AG08396 (cell line): ENCODE results near the gene SNX18.
"Not testable (repeated sequence)": the region's sequence is repeated elsewhere in the genome, so short reads cannot be mapped to it uniquely, and the experiment has no call there.

Experiments used
- DNase-seq: peaks from one replicate; pipeline ENCODE4 v3.0.0; 2012; ENCODE audit warnings: low spot score, mixed read lengths

SNX18 gene, protein sequence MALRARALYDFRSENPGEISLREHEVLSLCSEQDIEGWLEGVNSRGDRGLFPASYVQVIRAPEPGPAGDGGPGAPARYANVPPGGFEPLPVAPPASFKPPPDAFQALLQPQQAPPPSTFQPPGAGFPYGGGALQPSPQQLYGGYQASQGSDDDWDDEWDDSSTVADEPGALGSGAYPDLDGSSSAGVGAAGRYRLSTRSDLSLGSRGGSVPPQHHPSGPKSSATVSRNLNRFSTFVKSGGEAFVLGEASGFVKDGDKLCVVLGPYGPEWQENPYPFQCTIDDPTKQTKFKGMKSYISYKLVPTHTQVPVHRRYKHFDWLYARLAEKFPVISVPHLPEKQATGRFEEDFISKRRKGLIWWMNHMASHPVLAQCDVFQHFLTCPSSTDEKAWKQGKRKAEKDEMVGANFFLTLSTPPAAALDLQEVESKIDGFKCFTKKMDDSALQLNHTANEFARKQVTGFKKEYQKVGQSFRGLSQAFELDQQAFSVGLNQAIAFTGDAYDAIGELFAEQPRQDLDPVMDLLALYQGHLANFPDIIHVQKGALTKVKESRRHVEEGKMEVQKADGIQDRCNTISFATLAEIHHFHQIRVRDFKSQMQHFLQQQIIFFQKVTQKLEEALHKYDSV

DNA sequence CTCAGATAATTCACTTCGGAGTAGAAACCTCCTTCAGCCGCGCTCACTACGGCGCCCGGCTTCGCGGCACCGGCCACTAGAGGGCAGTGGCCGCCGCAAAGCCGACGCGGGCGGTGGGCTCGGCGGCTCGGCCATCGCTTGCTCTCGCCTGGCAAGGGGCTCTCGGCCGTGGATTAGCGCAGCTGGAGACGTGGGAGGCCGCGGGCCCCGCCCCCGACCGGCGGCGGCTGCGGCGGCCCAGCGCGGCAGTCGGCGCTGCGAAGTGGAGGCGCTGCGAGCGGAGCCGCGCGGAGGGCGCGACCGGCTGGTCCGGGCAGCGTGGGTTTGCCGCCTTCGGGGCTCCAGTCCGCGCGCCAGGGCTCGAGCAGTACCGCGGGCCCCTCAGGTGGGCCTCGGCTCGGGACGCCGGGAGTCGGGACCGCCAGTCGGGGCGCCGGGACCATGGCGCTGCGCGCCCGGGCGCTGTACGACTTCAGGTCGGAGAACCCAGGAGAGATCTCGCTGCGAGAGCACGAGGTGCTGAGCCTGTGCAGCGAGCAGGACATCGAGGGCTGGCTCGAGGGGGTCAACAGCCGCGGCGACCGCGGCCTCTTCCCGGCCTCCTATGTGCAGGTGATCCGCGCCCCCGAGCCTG, at the start of gene SNX18:
Gene SNX18, plus strand, starts transcription at position 248 of the 634 bp plus-strand sequence. Its CDS starts 194 bp downstream, at position 442.
- peak; percentile 95 for DNase-seq

DNA sequence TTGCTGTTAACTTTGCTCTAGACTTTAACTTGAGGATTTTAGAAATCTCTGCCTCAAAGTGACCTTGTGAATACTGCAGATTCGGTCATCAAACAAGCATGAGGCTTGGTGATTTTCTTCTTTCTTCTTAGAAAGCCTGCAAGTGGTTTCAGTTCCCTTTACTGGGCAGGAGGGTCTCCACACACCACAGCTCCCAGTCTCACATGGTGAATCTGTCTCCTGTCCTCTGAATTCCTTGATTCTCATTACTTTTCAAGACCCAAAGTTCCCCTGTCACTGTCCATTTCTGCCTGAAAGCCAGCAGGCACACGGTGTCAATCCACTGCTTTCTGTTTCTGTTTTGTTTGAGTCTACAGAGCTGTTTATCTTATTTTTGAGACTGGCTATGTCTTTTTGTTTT, 47.9 kb upstream of the SNX18 start:
- no peak for DNase-seq

DNA sequence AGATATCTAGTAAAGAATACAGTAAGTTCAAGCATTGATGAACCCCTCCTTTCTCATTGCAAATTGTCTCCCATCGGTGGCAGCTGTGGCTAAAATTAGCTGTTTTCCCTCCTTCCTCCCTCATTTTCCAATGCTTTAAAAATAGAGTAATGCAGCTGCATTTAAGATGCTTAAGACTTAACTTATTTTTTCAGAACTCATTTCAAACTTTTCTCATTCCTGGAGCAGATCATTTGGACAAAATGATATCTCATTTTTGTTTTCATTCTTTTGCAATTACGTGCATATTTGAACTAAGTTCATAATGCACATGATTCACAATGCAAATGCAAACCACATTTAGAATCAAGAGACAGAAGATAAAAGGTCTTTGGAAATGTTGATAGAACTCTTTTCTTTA, 47.4 kb upstream of the SNX18 start:
- no peak for DNase-seq

DNA sequence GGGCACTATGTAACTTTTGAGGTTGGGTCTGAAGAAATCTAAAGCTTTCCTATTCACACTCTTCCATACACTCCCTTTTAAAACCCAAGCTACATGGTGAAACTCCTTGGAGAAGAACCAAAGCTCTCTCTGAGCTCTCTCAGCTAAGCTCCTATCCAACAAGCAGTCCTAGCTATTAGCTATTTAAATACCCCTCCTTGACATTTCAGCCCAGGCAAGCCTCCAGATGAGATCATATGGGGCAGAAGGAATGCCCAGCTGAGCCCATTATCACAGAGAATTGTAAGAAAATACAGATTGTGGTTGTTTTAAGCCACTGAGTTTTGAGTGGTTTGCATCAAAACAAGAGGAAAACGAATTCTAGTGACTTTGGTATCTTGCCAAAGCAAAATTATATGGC, 46.9 kb upstream of the SNX18 start:
- DNase-seq: peak; percentile 47

DNA sequence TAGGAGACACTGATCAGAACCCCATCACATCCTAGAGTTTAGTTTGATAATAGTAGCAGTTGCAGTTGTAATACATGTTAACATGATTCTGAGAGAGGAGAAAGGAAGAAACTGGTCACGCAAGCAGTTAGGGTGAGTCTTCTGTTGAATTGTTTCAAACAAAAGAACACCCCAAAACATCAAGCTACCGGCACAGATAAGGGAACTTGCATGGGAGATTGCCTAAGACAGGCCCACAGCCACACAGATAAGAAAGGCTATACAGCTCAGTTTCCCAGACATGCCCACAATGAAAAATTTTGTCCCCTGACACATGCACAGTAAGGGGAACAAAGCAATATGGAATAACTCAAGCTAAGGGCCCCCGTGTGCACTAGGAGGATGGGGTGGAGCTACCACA, 46.2 kb upstream of the SNX18 start:
- no peak for DNase-seq

DNA sequence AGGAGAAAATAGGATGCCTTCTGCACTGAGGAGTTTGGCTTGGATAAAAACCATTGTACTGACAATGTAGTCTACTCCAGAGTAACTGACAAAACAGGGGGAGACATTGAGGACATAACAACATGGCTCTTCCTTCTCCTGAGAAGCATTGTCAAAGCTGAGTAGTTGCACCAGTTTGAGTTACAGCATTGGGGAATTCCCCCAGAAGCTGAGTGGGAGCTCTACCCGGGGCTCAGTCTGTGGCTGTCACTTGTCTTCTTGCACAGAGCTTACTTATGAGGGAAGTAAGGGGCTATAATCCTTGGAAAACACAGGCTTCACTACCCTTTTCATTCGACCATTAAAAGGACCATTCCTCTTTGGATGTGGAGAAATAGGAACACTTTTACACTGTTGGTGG, 40.9 kb upstream of the SNX18 start:
- DNase-seq: no peak

DNA sequence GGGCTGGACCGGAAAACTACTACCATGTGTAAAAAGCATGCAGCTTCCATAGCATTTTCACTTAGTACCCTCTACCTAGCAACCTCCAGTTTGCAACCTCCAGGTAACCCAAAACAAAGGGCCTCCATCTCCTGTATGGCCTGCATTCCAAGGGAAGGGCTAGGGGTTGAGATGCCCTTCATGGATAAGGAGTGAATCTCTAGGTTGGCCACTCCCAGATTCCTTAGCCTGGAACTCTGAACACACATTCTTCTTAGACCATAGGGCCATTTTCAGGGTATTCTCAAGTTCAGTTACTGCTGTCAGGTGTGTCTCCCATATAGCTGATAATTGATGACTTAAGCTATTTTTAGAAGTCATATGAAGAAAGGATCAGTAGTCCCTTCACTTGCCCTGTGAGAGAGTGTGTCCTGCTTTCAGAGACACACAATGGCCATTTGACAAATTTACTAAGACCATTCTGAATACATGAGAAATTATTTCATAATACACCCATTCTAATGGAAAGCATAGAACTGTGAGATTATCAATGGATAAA, 39.5 kb upstream of the SNX18 start:
- DNase-seq: no peak

DNA sequence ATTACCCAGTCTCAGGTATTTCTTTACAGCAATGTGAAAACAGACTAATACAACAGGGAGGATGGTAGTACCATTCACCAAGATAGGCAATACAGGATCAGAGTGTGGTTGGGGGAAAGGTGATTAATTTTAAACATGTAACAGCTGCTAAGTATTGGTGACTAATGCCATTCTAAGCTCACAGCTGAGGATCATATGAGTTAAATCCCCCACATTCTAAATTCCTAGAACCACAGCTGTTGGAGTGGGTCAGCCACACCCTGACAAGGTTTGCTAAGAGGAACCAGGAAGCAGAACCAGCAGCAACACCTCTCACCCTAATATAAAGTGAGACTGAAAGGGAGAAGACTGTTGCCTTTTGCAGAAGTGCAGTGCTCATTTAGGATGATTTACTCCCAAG, 37.3 kb upstream of the SNX18 start:
- no peak for DNase-seq

DNA sequence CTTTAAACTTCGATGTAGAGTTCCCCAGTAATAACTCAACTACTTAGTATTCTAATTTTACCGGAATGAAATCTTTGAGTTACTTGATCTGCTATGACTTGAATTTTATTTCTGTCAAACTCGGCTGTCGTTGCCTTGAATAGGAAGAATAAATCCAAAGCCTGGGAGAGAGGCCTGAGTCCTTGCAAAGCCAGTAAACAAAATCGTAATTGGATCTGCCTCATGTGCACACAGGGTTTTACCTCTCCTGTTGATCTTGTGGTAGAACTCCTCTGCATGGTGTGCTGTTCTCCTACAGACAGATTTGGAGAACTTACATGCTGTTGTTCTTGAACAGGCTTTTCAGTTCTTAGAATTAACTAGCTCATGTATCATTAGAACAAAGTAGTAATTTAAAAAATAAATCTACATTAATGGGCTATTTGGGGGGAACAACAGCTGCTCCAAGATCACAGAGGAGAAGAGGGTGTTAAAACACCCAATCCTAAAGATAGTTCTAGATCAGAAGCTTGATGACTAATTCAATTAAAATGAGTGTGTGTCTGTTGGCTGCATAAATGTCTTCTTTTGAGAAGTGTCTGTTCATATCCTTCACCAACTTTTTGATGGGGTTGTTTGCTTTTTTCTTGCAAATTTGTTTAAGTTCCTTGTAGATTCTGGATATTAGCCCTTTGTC, 33.2 kb upstream of the SNX18 start:
- DNase-seq: no peak

DNA sequence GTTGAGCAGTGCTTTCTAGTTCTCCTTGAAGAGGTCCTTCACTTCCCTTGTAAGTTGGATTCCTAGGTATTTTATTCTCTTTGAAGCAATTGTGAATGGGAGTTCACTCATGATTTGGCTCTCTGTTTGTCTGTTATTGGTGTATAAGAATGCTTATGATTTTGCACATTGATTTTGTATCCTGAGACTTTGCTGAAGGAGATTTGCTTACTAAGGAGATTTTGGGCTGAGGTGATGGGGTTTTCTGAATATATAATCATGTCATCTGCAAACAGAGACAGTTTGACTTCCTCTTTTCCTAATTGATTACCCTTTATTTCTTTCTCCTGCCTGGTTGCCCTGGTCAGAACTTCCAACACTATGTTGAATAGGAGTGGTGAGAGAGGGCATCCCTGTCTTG, 31.9 kb upstream of the SNX18 start:
- DNase-seq: not testable (repeated sequence)

DNA sequence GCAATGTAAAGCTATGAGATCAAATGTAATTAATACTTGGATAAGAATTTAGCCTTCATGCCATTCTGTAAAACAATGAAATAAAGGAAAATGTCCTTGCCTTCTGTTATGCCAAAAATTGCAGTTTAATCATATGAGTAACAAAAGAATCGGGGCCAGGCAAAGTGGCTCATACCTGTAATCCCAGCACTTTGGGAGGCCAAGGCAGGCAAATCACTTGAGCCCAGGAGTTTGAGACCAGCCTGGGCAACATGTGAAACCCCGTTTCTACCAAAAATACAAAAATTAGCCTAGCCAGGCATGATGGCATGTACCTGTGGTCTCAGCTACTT, 27.9 kb upstream of the SNX18 start:
- not testable (repeated sequence) for DNase-seq

DNA sequence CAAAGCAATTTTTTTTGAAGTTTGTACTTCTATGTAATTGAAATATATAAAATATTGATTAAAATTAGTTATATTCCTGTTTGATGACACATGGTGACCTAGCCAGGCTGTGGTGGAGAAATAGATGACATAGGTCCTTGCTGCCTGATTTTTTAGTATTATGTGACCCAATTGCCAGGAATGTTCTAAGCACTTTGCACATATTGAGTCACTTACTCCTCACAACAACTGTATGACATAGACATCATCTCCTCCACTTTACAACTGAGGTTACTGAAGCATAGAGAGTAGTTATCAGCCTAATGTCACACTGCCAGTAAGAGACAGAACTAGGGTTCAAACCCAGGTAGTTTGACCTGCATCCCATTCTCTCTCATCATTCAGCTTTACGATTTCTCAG, 26.2 kb upstream of the SNX18 start:
- no peak for DNase-seq

DNA sequence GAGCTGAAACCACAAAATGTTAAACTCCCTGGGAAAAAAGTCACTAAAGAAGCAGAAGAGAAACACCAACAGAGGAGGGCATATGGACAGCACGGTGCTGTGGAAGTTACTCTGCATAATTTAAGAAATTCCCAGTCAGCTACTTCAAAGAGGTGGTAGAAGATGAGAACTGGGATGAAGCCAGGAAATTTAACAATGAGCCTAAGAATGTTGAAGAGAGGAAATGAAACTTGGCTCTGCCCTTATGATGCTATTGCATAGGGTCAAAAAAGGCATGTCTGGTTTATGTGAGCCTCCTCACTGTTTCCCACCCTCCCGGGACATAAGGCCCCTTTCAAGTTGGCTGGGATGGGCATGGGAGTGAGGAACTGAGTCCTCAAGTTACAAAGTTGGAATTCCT, 25.4 kb upstream of the SNX18 start:
- no peak for DNase-seq

DNA sequence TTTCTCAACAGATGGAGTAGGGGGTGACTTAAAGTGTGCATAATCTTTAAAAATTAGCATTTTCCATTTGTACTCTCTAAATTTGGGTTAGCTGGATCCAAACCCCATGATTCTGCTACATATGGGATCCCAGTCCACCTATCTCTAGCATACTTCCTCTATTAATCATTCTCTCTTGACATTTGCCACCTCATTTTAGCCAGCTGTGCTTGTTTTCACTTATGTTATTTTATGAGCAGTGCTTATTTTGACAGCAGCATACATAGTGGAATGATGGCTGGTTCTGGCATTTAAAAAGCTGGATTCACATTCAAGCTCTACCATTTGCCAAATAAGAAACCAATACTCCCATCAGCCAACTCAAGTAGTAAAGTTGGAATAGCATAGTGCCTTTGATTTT, 22.5 kb upstream of the SNX18 start:
- no peak for DNase-seq

DNA sequence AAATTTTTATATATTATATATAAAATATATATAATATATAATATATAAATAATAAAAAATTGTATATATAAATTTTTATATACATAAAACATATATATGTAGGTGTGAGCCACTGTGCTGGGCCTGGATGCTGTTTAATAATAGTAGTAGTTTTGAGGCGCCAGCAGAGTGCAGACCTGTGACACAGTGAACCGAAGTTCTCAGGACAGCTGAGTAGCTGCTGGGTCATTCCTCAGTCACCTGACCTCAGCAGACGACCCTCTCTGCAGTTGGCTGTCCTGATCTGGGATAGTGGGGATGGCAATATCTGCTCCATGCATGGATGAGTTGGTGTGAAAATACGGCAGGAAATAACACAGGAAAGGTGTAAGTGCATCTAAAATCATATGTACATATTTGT, 3.3 kb upstream of the SNX18 start:
- no peak for DNase-seq

DNA sequence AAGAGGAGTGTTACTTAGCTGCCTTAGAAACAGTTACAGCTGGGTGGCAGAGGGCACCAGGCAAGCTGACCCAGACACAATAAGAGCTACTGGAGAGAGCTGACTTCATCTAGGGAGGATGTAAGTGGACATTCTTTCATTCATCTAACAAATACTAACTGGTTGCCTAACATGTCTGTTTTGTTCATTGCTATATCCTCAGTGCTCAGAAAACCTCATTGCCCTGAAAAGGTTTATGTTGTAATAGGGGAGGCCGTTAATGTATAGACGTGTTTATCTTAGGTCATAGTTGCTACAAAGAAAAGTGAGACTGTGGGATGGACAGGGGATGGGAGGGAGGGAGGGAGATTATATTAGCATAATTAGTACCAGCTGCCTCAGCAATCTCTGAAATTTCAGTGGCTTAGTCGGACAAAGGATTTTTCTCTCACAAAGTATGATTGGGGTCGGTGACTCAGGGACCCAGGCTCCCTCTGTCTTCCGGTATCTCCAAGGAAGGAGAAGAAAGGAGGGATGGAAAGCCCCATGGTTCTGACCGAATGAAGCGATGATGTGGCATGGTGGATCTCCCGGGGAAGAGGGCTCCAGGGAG, 2.6 kb upstream of the SNX18 start:
- no peak for DNase-seq

DNA sequence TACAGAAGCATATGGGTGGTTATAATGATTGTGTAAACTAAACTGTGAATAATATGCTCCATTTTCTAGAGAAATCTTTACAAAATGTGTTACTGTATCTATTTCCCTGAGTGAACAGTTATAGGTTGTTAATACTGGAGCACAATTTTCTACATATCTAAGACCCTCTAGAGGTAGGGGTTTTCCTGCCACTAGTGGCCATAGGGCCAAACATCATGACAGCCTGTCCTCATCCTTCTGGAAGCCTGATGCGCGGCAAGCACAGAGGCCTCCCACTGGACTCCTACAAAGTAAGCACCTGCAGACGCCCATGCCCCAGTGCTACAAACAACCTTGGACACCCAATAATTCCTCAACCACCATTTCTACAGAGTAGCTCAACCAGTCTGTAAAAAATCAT, 1.9 kb upstream of the SNX18 start:
- DNase-seq: no peak

DNA sequence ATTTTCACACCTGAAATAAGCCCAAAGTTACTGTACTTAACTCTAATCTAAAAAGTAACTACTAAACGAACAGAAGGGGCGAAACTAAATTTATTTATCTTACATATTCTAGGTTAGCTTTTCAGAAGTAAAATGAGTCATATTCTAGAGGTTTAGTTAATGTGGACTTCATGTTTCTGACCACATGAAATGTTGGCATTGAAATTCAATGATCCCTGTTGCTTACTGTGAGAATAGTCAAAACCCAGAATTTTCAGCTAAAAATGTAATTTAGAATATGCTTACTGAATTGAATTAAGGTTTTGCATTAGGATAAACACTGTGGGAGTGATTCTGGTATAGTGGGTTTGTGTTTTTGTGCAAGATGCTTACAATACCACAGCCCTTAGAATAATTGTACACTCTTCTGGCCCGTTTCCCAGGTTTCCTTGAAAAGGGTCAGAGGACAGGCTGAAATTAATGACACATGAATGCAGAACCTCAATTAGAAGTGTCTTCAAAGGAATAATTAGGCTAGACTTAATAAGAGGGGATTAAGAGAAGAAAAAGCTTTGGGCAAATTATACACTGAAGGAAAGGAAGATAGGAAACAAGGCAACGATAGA, 1.4 kb upstream of the SNX18 start:
- no peak for DNase-seq

DNA sequence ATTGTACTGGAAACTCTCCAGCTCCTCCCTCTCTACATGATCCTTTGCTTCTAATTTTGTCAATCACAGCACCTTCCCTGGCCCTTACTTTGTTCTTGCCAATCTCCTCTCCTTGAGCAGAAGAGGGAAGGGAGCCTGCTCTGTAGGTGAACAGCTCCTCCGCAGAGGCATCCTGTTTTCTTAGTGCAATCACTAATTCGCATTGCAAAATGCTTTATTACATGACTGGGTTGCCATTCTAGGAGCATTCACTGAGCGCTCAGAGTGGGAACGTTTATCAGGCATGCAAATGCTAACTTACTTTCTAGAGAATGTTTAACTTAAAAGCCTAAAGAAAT, 416 bp upstream of the SNX18 start:
- DNase-seq: no peak

DNA sequence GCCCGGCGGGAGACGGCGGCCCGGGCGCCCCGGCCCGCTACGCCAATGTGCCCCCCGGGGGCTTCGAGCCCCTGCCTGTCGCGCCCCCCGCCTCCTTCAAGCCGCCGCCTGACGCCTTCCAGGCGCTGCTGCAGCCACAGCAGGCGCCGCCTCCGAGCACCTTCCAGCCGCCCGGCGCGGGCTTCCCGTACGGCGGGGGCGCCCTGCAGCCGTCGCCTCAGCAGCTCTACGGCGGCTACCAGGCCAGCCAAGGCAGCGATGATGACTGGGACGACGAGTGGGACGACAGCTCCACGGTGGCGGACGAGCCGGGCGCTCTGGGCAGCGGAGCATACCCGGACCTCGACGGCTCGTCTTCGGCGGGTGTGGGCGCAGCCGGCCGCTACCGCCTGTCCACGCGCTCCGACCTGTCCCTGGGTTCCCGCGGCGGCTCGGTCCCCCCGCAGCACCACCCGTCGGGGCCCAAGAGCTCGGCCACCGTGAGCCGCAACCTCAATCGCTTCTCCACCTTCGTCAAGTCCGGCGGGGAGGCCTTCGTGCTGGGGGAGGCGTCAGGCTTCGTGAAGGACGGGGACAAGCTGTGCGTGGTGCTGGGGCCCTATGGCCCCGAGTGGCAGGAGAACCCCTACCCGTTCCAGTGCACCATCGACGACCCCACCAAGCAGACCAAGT, 723 bp downstream of the SNX18 start:
- peak; percentile 66 for DNase-seq

DNA sequence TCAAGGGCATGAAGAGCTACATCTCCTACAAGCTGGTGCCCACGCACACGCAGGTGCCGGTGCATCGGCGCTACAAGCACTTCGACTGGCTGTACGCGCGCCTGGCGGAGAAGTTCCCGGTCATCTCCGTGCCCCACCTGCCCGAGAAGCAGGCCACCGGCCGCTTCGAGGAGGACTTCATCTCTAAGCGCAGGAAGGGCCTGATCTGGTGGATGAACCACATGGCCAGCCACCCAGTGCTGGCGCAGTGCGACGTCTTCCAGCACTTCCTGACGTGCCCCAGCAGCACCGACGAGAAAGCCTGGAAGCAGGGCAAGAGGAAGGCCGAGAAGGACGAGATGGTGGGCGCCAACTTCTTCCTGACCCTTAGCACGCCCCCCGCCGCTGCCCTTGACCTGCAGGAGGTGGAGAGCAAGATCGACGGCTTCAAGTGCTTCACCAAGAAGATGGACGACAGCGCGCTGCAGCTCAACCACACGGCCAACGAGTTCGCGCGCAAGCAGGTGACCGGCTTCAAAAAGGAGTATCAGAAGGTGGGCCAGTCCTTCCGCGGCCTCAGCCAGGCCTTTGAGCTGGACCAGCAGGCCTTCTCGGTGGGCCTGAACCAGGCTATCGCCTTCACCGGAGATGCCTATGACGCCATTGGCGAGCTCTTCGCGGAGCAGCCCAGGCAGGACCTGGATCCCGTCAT, 1.4 kb downstream of the SNX18 start:
- DNase-seq: no peak
